ENCODE measurements around the gene C16orf96. TPM values are rescaled to one million over a fixed set of nuclear protein-coding genes. Genes with fewer than 3 reads are reported as not detected.

The C16orf96 gene
- total and polyA plus RNA-seq, 2 of the 8 experiments (the other 6 are each of a cell fraction or from before 2014, with no cell fraction given) = 1.0 to 1.3 TPM

DNA sequence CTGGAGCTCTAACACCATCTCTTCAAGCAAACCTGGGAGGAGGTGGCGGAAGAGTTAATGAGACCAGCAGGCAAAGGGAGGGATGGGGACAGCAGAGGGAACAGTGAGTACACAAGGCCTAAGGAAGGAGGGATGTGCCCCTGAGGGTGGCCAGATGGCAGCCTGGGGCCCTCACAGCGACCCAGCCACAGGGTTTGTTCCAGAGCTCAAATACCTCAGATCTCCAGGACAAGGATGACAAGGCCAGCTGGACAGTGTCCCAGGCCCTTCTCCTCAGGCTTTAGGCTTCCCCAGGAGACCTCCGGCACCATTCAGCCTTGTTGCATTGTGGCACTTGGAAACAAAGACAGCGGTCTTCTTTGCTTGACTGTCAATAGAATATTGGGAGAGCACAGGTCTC lies 32.5 kb upstream of the C16orf96 start:
- Histone ChIP-seq H3K79me1 (ENCODE audit: low read depth, low read length) (peaks cover 5% of the 10 kb centered on the region), H3K14ac (ENCODE audit: insufficient read length) (no peak overlapping the region), H3K4me3 (ENCODE audit: extremely low read depth in 1 of 4, insufficient read depth in 2 of 4, low read depth in 3 of 4, low read length in 4 of 4) (no peak overlapping the region), H2BK120ac (replicated peaks; ENCODE audit: low read depth, low read length) (no peak overlapping the region), H2AFZ (ENCODE audit: low read length) (no peak overlapping the region), H3K27me3 (replicated peaks in 1 of 4; ENCODE audit: control insufficient read depth in 3 of 4, extremely low read depth in 1 of 4, insufficient read depth in 3 of 4, low read length in 3 of 4) (no peaks in the 10 kb centered on the region), H2AK5ac (ENCODE audit: low read depth, low read length) (peak overlapping the region; percentile 68; the same call in 1 of the 2 replicates), H2BK12ac (ENCODE audit: low read depth, low read length) (0 out of 2 replicates have a peak overlapping the region, but pooled peaks have one; percentile 22), H3K9ac (replicated peaks in 1 of 4; ENCODE audit: extremely low read depth in 1 of 4, low read depth in 3 of 4, low read length in 3 of 4) (no peak overlapping the region), H2BK15ac (ENCODE audit: low read length) (no peak overlapping the region), H2BK5ac (ENCODE audit: low read depth, low read length) (peak overlapping the region; percentile 54; the same call in 1 of the 2 replicates), H2BK20ac (ENCODE audit: low read length) (no peak overlapping the region), H3K18ac (ENCODE audit: extremely low read depth, low read length) (no peak overlapping the region), H3K27ac (ENCODE audit: low read depth, low read length) (no peak overlapping the region), H3K56ac (replicated peaks; ENCODE audit: insufficient read length, low read depth, low read length) (no peak overlapping the region), H4K20me1 (replicated peaks in 1 of 2; ENCODE audit: control insufficient read depth in 1 of 2, insufficient read depth in 2 of 2, low read length in 2 of 2) (peaks cover 0 to 11% of the 10 kb centered on the region in 2 experiments), H3K4me1 (replicated peaks in 1 of 4; ENCODE audit: control insufficient read depth in 3 of 4, insufficient read depth in 4 of 4, low read length in 3 of 4) (peaks cover under 1 to 21% (median 16%) of the 10 kb centered on the region in 4 experiments), H3K36me3 (ENCODE audit: control insufficient read depth in 2 of 4, insufficient read depth in 4 of 4, low read length in 3 of 4) (no peaks in the 10 kb centered on the region), H3K9me3 (ENCODE audit: insufficient read depth in 2 of 2, low read depth in 1 of 2, low read length in 1 of 2) (no peaks in the 10 kb centered on the region), H4K5ac (ENCODE audit: insufficient read length, low read depth, low read length) (no peak overlapping the region), H3K23ac (ENCODE audit: insufficient read length) (no peak overlapping the region), H3K4ac (replicated peaks; ENCODE audit: insufficient read length, low read depth, low read length) (no peak overlapping the region), H4K91ac (replicated peaks; ENCODE audit: insufficient read length, low read length) (no peak overlapping the region), H3K23me2 (ENCODE audit: low read depth, low read length) (no peaks in the 10 kb centered on the region), H3K79me2 (ENCODE audit: control insufficient read depth in 1 of 2, insufficient read depth in 2 of 2, low read length in 2 of 2) (peaks cover 3 to 18% of the 10 kb centered on the region in 2 experiments; a peak in 2 of 4 replicates), H4K8ac (ENCODE audit: extremely low read depth, insufficient read depth, low read length) (no peak overlapping the region), H3K4me2 (ENCODE audit: insufficient read depth in 1 of 2, low read depth in 2 of 2, low read length in 2 of 2) (no peak overlapping the region)
- ChIA-PET CTCF (ENCODE audit: partially characterized antibody) (interaction anchor here (1.1 to 35.4 kb wide), 8 partner anchors 14 to 101 kb away, joined by 3 to 968 read pairs (median 12); partner anchors contain the start of genes C16orf96, CDIP1 and MGRN1), POLR2A (ENCODE audit: partially characterized antibody) (interaction anchor here (1.0 to 2.6 kb wide), 5 partner anchors 10 to 70 kb away, joined by 3 to 11 read pairs (median 5); partner anchors contain the start of gene CDIP1)
- TF ChIP-seq BACH1 (IDR thresholded peaks at IDR 0.05; ENCODE audit: low read length) (no peak), NANOG (IDR thresholded peaks at IDR 0.05; ENCODE audit: insufficient read depth, low read depth, low read length, poor library complexity, severe bottlenecking) (no peak), TAF1 (IDR thresholded peaks at IDR 0.05; ENCODE audit: low read depth, low read length) (no peak), CEBPB (IDR thresholded peaks at IDR 0.05; ENCODE audit: low read depth, low read length) (no peak), RAD21 (IDR thresholded peaks at IDR 0.05 in 1 of 2, conservative IDR thresholded peaks at IDR 0.05 in 1 of 2; ENCODE audit: low read depth in 2 of 2, low read length in 2 of 2) (no peak), SP4 (IDR thresholded peaks at IDR 0.05; ENCODE audit: low read length) (no peak), BRCA1 (IDR thresholded peaks at IDR 0.05; ENCODE audit: low read depth, low read length) (no peak), SIRT6 (IDR thresholded peaks at IDR 0.05; ENCODE audit: low read length) (no peak), EGR1 (IDR thresholded peaks at IDR 0.05; ENCODE audit: borderline replicate concordance, low read depth, low read length) (no peak)
- no peak for FAIRE-seq
- 94% methylated on average over 4 of the region's 4 CpGs; no CpG with 5 or more reads in 1 of the 2 experiments for WGBS, 2 experiments (ENCODE audit: extremely low coverage in 1 of 2, insufficient coverage in 1 of 2, insufficient read length in 1 of 2, insufficient replicate concordance in 2 of 2, low coverage in 1 of 2, low lambda C conversion rate in 2 of 2, missing lambda C conversion rate in 1 of 2)
- DNase-seq (ENCODE audit: low read depth in 1 of 2, low spot score in 2 of 2) = no peak

All from H1 (cell line).